HG02973 (cell line): ENCODE results near the gene ANKFY1.

Experiments used
- ATAC-seq: cut with Tn5 transposase; IDR thresholded peaks from one replicate; pipeline ENCODE4 v1.9.1; 2021; ENCODE audit warnings: moderate library complexity; ENCODE audit not compliant: unreplicated experiment

ANKFY1 gene

DNA sequence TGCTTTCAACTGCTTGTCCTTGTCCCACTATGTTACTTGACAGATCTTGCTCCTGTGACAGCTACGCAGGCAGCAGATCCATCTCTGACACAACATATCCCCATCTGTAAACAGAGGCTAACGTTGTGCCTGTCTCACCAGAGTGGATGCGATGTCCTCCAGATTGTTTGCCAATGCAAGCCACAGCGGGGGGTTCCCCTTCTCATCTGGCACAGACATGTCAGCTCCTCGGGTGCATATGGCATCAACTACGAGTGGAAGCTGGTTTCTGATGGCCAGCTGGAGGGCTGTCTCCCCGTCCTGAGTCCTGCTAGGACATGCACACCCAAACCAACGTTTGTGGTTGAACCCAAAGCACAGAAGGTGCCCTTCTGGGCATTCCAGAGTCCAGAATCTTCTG is 81.7 kb downstream of the ANKFY1 start:
- no peak for ATAC-seq

DNA sequence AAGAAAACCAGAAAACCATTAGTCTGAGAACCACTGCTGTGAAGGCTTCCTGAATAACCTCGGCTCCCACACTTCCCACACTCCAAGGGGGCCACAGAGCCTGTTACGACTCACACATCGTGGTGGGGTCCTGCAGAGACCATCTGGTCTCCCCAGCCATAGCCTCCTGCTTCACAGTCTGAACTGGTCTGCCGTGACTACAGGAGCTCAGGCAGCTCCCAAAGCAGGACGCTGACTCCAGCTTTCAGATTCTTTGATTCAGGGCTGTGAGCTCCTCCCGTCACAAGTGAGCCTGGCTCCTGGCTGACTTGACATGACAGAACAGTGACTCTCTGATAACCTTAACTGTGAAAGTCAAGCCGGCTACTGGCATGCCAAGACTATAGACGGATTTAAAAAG is 83.0 kb downstream of the ANKFY1 start:
- no peak for ATAC-seq

DNA sequence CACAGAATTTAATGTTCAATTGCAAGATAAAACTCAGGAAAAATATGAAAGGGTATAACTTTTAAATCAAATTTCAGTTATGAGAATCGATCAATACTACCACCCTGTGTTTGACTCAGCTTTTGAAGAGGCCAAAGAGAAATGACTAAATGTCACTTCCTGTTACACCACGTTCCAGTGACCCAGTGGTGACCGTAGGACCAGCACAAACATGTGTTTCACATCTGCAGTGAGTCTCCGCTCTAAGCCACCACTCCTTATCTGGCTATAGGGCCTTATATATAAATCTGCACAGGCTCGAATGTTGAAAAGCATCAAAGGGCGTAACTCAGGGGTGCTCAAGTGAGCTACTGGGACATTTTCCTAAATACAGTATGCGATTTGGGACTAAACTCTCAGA is 84.7 kb downstream of the ANKFY1 start:
- no peak for ATAC-seq

DNA sequence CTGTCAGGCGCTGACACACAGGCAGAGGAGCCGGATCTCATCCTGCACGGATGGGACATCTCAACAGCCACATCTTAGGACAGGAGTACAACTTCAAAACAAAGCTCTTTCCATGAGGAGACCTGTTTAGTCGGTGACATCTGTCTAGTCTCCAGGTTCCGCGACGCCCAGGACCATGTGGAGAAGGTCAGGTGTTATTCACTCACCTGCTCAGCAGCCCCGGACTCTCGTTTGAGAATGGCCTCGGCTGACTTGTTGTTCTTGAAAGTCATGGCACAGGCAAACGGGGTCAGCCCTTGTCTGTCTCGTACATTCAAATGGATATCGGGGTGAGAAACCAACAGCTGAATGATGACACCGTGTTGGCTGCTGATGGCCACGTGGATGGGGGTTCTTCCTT is 85.1 kb downstream of the ANKFY1 start:
- ATAC-seq, result no peak

DNA sequence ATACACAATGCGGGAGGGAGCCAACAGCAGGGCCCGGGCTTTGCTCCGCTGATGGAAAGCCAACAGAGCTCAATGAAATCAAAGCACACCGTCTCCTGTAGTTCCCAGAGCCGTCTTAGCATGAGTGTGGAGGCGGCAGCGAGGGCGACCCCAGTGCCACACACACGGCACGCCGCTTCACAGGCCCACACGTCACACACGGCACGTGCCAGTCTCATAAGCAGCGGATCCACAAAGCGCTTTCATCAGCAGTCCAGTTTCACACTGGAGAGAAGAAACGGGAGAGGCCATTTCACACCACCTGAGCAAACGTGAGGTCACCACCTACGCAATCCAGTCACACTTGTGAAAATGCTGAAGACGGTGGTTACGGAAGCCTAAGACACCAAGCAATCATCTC is 86.0 kb downstream of the ANKFY1 start:
- no peak for ATAC-seq

DNA sequence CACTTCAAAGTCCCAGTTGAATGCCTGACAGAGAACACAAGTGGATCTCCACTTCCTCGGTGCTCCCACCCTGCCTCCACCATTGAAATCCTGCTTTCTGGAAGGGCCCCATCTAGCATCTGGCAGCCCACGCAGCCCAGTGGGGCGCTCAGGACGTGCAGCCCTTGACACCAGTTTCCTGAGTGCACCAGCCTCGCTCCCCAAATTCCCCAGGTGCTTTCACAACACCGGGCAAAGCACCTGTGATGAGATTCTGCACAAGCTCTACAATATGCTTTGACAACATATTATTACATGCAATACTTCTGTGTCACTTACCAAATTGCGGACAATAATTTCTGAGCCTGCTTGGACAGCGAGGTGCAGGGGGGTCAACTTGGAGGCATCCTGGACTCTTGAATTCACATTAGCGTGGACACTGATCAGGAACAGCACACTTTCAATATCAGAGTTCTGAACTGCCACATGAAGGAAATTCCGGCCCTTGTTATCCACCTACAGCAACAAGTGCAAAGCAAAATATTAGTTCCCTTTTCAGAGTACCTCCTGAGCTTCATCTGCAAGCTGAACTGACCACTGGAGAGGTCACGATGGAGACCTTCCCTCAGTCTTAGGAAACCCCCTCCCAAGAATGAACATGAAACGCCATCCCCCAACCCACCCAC is 86.8 kb downstream of the ANKFY1 start:
- ATAC-seq, result no peak

- no peak for ATAC-seq
Measured at GRCh38 chr17:4175921-4176807, 87.6 kb downstream of the ANKFY1 start.

DNA sequence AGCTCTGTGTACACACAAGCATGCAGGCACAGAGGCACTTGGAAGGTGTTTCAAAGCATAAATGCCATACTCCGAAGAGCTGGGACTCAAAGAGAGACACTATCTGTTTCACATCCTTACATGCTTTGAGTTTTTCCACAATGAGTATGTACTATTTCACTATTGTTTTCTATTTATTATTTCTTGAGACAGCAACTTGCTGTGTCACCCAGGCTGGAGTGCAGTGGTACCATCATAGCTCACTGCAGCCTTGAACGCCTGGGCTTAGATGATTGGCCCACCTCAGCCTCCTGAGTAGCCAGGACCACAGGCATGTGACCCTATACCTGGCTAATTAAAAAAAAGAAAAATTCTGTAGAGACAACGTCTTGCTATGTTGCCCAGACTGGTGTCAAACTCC is 89.2 kb downstream of the ANKFY1 start:
- ATAC-seq, result no peak

GRCh38 chr17:4173781-4174180 is 90.0 kb downstream of the ANKFY1 start:
- no peak for ATAC-seq

DNA sequence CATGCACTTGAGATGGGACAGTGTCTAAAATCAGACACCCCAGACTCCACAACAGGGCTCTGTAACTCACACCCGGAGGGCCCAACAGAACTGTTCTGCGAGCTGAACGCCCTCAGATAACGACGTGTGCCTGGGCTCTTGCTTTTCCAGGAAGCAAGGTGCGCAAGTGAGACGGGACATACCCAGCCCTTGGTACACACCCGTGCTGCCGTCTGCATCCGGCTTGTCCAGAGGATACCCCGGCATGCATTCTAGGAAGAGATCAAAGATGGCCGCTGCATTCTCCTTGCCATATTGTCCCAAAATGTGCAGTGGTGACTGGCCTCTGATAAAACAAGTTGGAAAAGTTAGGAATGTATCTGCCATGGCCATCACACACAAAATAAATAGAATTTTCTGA is 91.4 kb downstream of the ANKFY1 start:
- ATAC-seq, result no peak

GRCh38 chr17:4170639-4171280 is 93.0 kb downstream of the ANKFY1 start:
- no peak for ATAC-seq

DNA sequence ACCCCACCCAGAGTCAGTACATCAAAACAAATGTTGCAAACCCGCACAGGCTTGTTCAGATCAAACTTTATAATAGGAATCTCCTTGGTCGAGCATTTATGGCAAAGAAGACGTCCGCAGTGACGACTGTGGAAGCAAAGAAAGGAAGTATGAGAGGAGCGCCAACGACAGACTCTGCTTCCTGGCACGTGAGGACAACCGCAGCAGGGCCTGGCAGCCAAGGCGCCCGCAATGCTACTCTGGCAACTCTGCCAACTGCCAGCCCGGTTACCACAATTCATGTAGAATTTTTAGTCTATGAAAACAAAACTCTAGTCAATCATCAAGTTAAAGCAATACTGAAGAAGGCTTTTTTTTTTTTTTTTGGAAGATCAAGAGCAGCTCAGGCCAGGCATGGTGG is 96.0 kb downstream of the ANKFY1 start:
- ATAC-seq, result no peak

- ATAC-seq, result no peak
Measured at GRCh38 chr17:4166419-4166818, 97.4 kb downstream of the ANKFY1 start.

GRCh38 chr17:4165301-4166010 is 98.3 kb downstream of the ANKFY1 start:
- ATAC-seq, result no peak

GRCh38 chr17:4163951-4164350 is 99.8 kb downstream of the ANKFY1 start:
- ATAC-seq, result no peak

DNA sequence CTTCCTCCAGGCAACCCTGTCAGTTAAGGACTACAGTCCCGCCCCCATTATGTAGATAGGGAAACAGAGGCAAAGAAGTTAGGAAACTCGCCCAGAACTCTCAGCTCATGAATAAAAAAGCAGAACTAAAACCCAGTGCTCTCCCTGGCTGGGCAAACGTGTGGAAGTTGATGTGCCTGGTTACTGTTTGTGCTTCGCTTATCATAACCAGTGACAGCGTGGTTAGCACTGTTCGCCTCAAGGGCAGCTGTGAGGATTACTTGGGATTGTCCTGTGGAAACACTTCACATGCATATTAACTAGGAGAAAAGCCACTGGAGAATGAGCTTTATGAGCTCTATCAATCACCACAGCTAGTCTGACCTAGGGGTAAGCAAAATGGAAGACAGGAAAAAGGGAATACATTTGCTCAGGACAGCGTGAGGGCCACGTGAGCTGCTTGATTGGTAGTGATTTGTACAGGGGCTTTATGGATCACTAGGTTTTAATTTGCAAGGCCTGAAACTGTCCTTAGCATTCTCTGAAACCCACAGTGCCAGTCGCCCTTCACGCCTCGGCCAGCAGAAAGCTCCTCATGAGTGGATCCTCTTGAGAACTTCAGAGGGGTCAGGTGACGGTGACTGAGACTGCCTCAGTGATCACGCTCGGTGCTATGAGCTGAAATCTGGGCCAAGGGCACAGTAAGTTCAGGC is 100.9 kb downstream of the ANKFY1 start:
- ATAC-seq, result no peak

DNA sequence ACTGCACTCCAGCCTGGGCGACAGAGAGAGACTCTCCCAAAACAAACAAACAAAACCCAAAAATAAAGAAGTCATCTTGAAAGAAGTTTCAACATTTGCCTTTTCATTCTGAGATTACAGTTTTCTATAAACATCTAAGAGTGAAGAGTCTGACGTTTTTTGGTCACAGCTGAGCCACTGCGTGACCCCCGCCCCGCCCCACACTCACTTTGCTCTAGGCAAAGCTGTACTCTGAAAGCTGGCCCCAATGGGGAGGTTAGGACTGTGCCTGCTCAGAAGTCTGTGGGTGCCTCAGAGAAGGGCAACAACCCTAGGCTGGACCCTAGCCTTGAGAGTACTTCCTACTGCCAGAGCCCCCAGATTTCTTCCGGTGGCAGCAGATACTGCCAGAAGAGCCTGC is 101.5 kb downstream of the ANKFY1 start:
- no peak for ATAC-seq

- ATAC-seq, result no peak
Measured at GRCh38 chr17:4161967-4162305, 101.8 kb downstream of the ANKFY1 start.

- no peak for ATAC-seq
Measured at GRCh38 chr17:4161192-4161966, 102.4 kb downstream of the ANKFY1 start.

DNA sequence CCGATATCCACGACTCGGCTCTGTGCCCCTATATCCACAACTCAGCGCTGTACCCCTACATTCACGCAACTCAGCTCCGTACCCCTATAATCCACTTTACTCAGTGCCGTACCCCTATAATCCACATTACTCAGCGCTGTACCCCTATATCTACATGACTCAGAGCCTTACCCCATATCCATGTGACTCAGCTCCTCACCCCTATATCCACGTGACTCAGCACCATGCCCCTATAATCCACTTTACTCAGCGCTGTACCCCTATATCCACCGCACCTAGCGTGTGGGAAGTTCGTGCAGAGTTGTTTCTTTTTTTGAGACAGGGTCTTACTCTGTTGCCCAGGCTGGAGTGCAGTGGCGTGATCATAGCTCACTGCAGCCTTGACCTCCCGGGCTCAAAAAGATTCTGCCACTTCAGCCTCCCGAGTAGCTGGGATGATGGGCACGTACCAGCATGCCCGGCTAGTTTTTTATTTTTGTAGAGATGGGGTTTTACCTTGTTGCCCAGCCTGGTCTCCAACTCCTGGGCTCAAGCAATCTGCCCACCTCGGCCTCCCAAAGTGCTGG is 103.4 kb downstream of the ANKFY1 start:
- ATAC-seq, result no peak
